Germinal center (tissue), 1 donor: ENCODE data around the gene RPS4Y1.
"Not testable (repeated sequence)": the region's sequence is repeated elsewhere in the genome, so short reads cannot be mapped to it uniquely, and the experiment has no call there.

ENCODE experiments used
- DNase-seq: peaks from one replicate; pipeline ENCODE4 v3.0.0; 2012; ENCODE audit warnings: mixed read lengths, low spot score

Gene RPS4Y1

GRCh38 chrY:2841471-2841893 lies at the start of gene RPS4Y1:
Gene RPS4Y1 (plus strand): TSS chrY:2841602. CDS start chrY:2841625, 23 bp downstream.
- DNase-seq = peak; percentile 46

GRCh38 chrY:2796977-2797523 lies 44.4 kb upstream of the RPS4Y1 start:
- no peak for DNase-seq

GRCh38 chrY:2797991-2798390 lies 43.4 kb upstream of the RPS4Y1 start:
- no peak for DNase-seq

GRCh38 chrY:2800246-2800645 lies 41.2 kb upstream of the RPS4Y1 start:
- no peak for DNase-seq

GRCh38 chrY:2817146-2817896 lies 24.1 kb upstream of the RPS4Y1 start:
- DNase-seq = not testable (repeated sequence)

- no peak for DNase-seq
Measured at GRCh38 chrY:2824471-2824870, 16.9 kb upstream of the RPS4Y1 start.

GRCh38 chrY:2828497-2828896 lies 12.9 kb upstream of the RPS4Y1 start:
- DNase-seq = no peak

- DNase-seq = no peak
Measured at GRCh38 chrY:2835230-2835629, 6.2 kb upstream of the RPS4Y1 start.

GRCh38 chrY:2837078-2837477 lies 4.3 kb upstream of the RPS4Y1 start:
- no peak for DNase-seq

- no peak for DNase-seq
Measured at GRCh38 chrY:2837932-2838331, 3.5 kb upstream of the RPS4Y1 start.

- DNase-seq = no peak
Measured at GRCh38 chrY:2846791-2847190, 5.4 kb downstream of the RPS4Y1 start.

- no peak for DNase-seq
Measured at GRCh38 chrY:2848384-2848783, 7.0 kb downstream of the RPS4Y1 start.

- no peak for DNase-seq
Measured at GRCh38 chrY:2849368-2849767, 8.0 kb downstream of the RPS4Y1 start.

- no peak for DNase-seq
Measured at GRCh38 chrY:2854145-2854774, 12.9 kb downstream of the RPS4Y1 start.

GRCh38 chrY:2857068-2857467 lies 15.7 kb downstream of the RPS4Y1 start:
- DNase-seq = no peak

- no peak for DNase-seq
Measured at GRCh38 chrY:2857686-2858085, 16.3 kb downstream of the RPS4Y1 start.

- no peak for DNase-seq
Measured at GRCh38 chrY:2859782-2860181, 18.4 kb downstream of the RPS4Y1 start.

- DNase-seq = no peak
Measured at GRCh38 chrY:2860511-2860910, 19.1 kb downstream of the RPS4Y1 start.

- DNase-seq = no peak
Measured at GRCh38 chrY:2866581-2866980, 25.2 kb downstream of the RPS4Y1 start.

- DNase-seq = no peak
Measured at GRCh38 chrY:2867469-2867868, 26.1 kb downstream of the RPS4Y1 start.

- DNase-seq = no peak
Measured at GRCh38 chrY:2868035-2868607, 26.7 kb downstream of the RPS4Y1 start.

GRCh38 chrY:2872234-2872633 lies 30.8 kb downstream of the RPS4Y1 start:
- not testable (repeated sequence) for DNase-seq

- no peak for DNase-seq
Measured at GRCh38 chrY:2874211-2874610, 32.8 kb downstream of the RPS4Y1 start.
